ENCODE results near the gene SDK1.
"Not testable (repeated sequence)": the region's sequence is repeated elsewhere in the genome, so short reads cannot be mapped to it uniquely, and the experiment has no call there.

The SDK1 gene

DNA sequence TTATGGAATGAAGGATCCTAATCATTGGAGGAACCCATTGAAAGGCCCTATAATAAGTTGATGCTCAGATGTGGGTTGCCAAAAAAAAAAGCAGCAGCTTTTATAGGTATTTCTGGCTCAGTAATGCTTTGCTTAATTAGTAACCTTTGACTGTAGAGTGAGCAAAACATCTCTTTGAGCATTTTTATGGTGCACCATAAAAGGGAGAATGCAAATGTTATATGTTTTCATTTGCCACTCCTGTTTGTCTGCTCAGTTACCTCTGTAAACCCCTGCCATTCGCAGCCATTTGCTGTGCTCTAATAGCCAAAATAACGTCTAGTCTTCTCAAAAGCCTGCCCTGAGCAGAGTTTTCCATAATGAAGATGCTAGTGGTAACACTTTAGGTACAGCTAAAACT, 792.0 kb downstream of the SDK1 start:
- Histone ChIP-seq H3K9me2 (replicated peaks; ENCODE audit: control insufficient read depth, low read length) (no peaks in the 10 kb centered on the region), H3K4me2 (ENCODE audit: low read length) (no peak overlapping the region), H3K9me3 (ENCODE audit: control insufficient read depth, insufficient read depth, low read length) (peaks cover 8% of the 10 kb centered on the region; the same call in 1 of the 2 replicates), H3K4me1 (ENCODE audit: control insufficient read depth, low read length) (no peaks in the 10 kb centered on the region), H3K79me2 (ENCODE audit: control insufficient read depth, low read length) (no peaks in the 10 kb centered on the region), H3K27me3 (ENCODE audit: control insufficient read depth, low read length) (no peaks in the 10 kb centered on the region), H3K4me3 (ENCODE audit: low read length) (no peak overlapping the region), H3F3A (ENCODE audit: control insufficient read depth, insufficient read depth) (no peaks in the 10 kb centered on the region), H3K36me3 (ENCODE audit: control insufficient read depth, low read length) (no peaks in the 10 kb centered on the region), H4K20me1 (ENCODE audit: control insufficient read depth, insufficient read depth, low read depth, low read length) (no peaks in the 10 kb centered on the region), H3K27ac (ENCODE audit: low read depth, low read length) (no peak overlapping the region)
- TF ChIP-seq EZH2phosphoT487 (IDR thresholded peaks at IDR 0.05; ENCODE audit: borderline replicate concordance, low read length), result no peak
- TF ChIP-seq, protein P1, sequence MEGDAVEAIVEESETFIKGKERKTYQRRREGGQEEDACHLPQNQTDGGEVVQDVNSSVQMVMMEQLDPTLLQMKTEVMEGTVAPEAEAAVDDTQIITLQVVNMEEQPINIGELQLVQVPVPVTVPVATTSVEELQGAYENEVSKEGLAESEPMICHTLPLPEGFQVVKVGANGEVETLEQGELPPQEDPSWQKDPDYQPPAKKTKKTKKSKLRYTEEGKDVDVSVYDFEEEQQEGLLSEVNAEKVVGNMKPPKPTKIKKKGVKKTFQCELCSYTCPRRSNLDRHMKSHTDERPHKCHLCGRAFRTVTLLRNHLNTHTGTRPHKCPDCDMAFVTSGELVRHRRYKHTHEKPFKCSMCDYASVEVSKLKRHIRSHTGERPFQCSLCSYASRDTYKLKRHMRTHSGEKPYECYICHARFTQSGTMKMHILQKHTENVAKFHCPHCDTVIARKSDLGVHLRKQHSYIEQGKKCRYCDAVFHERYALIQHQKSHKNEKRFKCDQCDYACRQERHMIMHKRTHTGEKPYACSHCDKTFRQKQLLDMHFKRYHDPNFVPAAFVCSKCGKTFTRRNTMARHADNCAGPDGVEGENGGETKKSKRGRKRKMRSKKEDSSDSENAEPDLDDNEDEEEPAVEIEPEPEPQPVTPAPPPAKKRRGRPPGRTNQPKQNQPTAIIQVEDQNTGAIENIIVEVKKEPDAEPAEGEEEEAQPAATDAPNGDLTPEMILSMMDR (IDR thresholded peaks at IDR 0.05; ENCODE audit: low read depth, low read length, poor library complexity, severe bottlenecking), result no peak

DNA sequence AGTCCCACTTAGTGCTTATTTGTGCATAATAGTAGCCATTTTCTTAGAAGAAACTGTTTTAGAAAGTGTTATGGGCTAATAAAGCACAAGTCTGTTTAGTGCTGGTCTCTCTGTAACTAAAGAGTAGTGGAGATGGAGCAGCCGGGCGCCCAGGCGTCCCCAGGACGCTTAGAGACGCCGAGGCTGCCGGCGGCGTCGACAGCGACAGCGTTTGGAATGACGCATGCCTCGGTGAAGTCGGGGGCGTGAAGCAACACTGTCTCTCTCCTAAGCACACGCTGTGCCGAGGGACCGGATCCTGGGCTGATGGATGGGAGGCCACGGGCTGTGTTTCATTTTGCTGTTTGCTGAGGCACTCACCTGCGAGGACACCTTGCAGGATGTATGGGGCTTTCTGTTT, 792.4 kb downstream of the SDK1 start:
- Histone ChIP-seq H3K9me2 (replicated peaks; ENCODE audit: control insufficient read depth, low read length) (no peaks in the 10 kb centered on the region), H3K27ac (ENCODE audit: low read depth, low read length) (no peak overlapping the region), H3K9me3 (ENCODE audit: control insufficient read depth, insufficient read depth, low read length) (peaks cover 8% of the 10 kb centered on the region; the same call in 1 of the 2 replicates), H4K20me1 (ENCODE audit: control insufficient read depth, insufficient read depth, low read depth, low read length) (no peaks in the 10 kb centered on the region), H3K4me3 (ENCODE audit: low read length) (no peak overlapping the region), H3K79me2 (ENCODE audit: control insufficient read depth, low read length) (no peaks in the 10 kb centered on the region), H3K27me3 (ENCODE audit: control insufficient read depth, low read length) (no peaks in the 10 kb centered on the region), H3K4me1 (ENCODE audit: control insufficient read depth, low read length) (no peaks in the 10 kb centered on the region), H3K4me2 (ENCODE audit: low read length) (no peak overlapping the region), H3K36me3 (ENCODE audit: control insufficient read depth, low read length) (no peaks in the 10 kb centered on the region), H3F3A (ENCODE audit: control insufficient read depth, insufficient read depth) (no peaks in the 10 kb centered on the region)
- TF ChIP-seq, protein P1 (IDR thresholded peaks at IDR 0.05; ENCODE audit: low read depth, low read length, poor library complexity, severe bottlenecking), result no peak
- TF ChIP-seq EZH2phosphoT487 (IDR thresholded peaks at IDR 0.05; ENCODE audit: borderline replicate concordance, low read length), result no peak

DNA sequence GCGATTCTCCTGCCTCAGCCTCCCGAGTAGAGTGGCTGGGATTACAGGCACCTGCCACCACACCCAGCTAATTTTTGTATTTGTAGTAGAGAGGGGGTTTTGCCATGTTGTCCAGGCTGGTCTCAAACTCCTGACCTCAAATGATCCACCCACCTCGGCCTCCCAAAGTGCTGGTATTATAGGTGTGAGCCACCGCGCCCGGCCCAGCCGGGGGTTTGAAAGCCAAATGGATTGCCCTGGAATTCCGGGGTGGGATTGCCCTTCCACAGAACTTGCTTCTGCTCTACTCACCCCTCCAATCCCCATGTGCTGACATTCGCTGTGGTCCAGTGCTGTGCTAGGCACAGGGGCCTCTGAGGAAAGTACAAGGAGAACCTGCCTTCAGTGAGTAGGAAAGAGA, 793.1 kb downstream of the SDK1 start:
- H3K4me1 ChIP-seq (ENCODE audit: control insufficient read depth, low read length), result not testable (repeated sequence)

DNA sequence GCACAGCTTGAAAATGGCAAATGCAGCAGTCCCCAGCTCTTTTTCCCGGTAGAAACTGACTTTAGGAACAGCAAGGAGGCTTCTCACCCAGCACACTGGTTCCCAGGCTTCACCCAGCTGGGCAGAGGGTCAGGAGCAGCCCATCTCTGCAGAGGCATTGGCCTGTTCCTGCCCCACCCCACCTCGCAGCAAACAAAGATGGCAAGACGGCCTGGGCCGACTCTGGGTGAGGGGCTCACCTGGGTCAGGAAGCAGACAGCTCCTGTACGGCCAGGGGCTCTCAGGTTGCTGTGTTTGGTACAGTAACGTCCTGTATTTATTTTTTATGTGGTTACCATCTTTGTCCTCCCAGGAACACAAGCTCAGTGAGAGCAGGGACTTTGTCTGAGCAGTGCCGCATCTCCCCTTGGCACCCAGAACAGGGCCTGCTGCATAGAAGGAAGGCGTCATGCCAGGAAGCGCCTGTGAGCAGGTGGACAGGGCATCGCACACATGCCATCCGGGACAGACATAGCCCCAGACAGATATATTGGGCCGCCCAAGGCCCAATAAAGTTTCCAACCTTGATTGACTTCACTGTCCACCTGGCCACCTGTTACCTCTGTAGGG, 796.1 kb downstream of the SDK1 start:
- no peak overlapping the region for H3K27ac ChIP-seq (ENCODE audit: low read depth, low read length)
- H3K36me3 ChIP-seq (ENCODE audit: control insufficient read depth, low read length), result no peaks in the 10 kb centered on the region
- H3K9me2 ChIP-seq (replicated peaks; ENCODE audit: control insufficient read depth, low read length), result no peaks in the 10 kb centered on the region
- no peaks in the 10 kb centered on the region for H3K4me1 ChIP-seq (ENCODE audit: control insufficient read depth, low read length)
- no peaks in the 10 kb centered on the region for H3F3A ChIP-seq (ENCODE audit: control insufficient read depth, insufficient read depth)
- no peaks in the 10 kb centered on the region for H4K20me1 ChIP-seq (ENCODE audit: control insufficient read depth, insufficient read depth, low read depth, low read length)
- no peaks in the 10 kb centered on the region for H3K27me3 ChIP-seq (ENCODE audit: control insufficient read depth, low read length)
- H3K9me3 ChIP-seq (ENCODE audit: control insufficient read depth, insufficient read depth, low read length), result peaks cover 23% of the 10 kb centered on the region; the same call in 1 of the 2 replicates
- TF ChIP-seq EZH2phosphoT487 (IDR thresholded peaks at IDR 0.05; ENCODE audit: borderline replicate concordance, low read length), result no peak
- TF ChIP-seq, protein P1 (IDR thresholded peaks at IDR 0.05; ENCODE audit: low read depth, low read length, poor library complexity, severe bottlenecking), result no peak
- H3K4me2 ChIP-seq (ENCODE audit: low read length), result no peak overlapping the region
- H3K4me3 ChIP-seq (ENCODE audit: low read length), result no peak overlapping the region
- H3K79me2 ChIP-seq (ENCODE audit: control insufficient read depth, low read length), result no peaks in the 10 kb centered on the region

More for the DNA sequence above, 793.1 kb downstream of the SDK1 start:
- H3K9me2 ChIP-seq (replicated peaks; ENCODE audit: control insufficient read depth, low read length); H3K9me3 ChIP-seq (ENCODE audit: control insufficient read depth, insufficient read depth, low read length); H3K4me2 ChIP-seq (ENCODE audit: low read length); H4K20me1 ChIP-seq (ENCODE audit: control insufficient read depth, insufficient read depth, low read depth, low read length); H3K27ac ChIP-seq (ENCODE audit: low read depth, low read length); H3K27me3 ChIP-seq (ENCODE audit: control insufficient read depth, low read length); H3K4me3 ChIP-seq (ENCODE audit: low read length); H3K79me2 ChIP-seq (ENCODE audit: control insufficient read depth, low read length); H3K36me3 ChIP-seq (ENCODE audit: control insufficient read depth, low read length); H3F3A ChIP-seq (ENCODE audit: control insufficient read depth, insufficient read depth): not testable (repeated sequence)

All from DOHH2 (cell line).